GM13976 (cell line): Measurements from ENCODE around the gene CFAP54.
"Not testable (repeated sequence)": the region's sequence is repeated elsewhere in the genome, so short reads cannot be mapped to it uniquely, and the experiment has no call there.

Experiments
- DNase-seq: peaks from one replicate; pipeline ENCODE4 v3.0.0; 2012; ENCODE audit warnings: low spot score
- in situ Hi-C: fragments of 300-500 bp; cut with MboI; formaldehyde crosslinking; loops from one replicate; pipeline ENCODE4 v1.12.0; 2022; ENCODE audit warnings: low sequenced_read_pairs, mixed read lengths, inconsistent platforms; ENCODE audit not compliant: unreplicated experiment
- TF ChIP-seq, protein P1 (sequence below): IDR thresholded peaks from 2 replicates; pipeline ENCODE4 v1.5.1; 2012; ENCODE audit warnings: borderline replicate concordance, mild to moderate bottlenecking; ENCODE audit not compliant: insufficient read depth; ENCODE audit errors: extremely low read depth, missing control alignments, control extremely low read depth

The CFAP54 gene

DNA sequence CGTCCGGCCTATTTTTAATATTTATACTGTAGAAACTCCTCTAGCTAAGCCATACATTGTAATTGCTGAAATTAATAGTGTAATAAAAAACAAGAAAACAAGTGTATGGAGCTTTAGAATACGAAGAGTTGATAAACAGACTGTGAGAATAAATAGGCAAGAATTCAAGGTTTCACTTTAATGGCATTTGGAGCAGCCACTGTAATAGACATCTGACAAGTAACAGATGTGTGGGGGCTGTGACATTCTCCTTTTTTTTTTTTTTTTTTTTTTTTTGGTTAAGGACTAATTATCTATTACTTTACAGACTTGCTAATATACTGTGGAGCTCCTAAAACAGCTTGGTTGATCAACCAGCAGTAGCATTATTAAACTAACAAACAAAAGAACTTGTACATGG is 42.1 kb upstream of the CFAP54 start:
- in situ Hi-C loops: no loop called here
- no peak for DNase-seq
- TF ChIP-seq, protein P1, sequence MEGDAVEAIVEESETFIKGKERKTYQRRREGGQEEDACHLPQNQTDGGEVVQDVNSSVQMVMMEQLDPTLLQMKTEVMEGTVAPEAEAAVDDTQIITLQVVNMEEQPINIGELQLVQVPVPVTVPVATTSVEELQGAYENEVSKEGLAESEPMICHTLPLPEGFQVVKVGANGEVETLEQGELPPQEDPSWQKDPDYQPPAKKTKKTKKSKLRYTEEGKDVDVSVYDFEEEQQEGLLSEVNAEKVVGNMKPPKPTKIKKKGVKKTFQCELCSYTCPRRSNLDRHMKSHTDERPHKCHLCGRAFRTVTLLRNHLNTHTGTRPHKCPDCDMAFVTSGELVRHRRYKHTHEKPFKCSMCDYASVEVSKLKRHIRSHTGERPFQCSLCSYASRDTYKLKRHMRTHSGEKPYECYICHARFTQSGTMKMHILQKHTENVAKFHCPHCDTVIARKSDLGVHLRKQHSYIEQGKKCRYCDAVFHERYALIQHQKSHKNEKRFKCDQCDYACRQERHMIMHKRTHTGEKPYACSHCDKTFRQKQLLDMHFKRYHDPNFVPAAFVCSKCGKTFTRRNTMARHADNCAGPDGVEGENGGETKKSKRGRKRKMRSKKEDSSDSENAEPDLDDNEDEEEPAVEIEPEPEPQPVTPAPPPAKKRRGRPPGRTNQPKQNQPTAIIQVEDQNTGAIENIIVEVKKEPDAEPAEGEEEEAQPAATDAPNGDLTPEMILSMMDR: no peak

DNA sequence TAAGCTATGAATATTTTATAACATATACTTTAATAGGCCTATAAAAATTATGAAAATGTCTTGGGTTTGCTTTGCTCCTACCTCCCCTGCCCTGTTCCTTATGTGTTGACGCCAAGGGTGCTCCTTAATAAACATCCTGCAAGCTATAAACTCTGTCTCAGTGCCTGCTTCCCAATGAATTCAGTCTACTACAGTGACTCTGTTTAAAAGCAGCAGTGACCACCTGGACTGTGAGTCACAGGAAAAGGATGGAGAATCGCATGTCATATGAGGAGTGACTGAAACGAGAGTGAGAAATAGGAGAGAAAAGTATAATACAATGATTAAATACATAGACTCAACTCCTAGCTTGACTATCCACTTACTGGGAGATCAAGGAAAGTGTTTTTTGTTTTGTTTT is 41.1 kb upstream of the CFAP54 start:
- in situ Hi-C loops: no loop called here
- no peak for DNase-seq
- TF ChIP-seq, protein P1: no peak

DNA sequence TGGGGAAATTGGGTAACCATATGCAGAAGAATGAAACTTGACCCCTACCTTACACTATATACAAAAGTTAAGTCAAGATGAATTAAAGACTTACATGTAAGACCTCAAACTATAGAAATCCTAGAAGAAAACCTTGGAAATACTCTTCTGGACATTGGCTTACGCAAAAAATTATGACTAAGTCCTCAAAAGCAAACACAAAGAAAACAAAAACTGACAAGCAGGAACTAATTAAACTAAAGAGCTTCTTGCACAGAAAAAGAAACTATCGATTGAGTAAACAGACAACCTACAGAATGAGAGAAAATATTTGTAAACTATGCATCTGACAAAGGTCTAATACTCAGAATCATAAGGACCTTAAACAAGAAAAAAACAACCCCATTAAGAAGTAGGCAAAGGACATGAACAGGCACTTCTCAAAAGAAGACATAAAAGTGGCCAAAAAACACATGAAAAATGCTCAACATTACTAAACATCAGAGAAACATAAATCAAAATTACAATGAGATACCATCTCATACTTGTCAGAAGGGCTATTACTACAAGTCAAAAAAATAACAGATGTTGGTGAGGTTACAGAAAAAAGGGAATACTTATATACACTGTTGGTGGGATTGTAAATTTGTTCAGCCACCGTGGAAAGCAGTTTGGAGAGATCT is 37.0 kb upstream of the CFAP54 start:
- TF ChIP-seq, protein P1: no peak
- no peak for DNase-seq
- in situ Hi-C loops: no loop called here

DNA sequence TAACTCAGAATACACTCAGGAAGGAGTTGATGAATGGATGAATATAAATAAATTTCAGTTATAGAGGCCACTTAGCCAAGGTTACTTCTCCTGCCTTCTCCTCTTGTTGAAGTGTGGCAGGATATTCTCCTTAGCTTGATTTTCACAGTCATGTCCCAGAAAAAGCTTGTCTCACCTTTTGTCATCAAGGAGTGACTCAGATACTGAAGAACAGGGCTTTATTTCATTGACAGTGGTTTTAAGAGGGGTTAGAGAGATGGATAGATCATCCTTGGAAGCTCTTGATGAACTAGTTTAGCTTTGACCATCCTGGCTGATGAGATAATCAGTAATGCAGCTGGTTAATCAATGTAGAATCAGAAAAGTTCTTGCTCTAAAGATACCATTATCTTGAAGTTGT is 35.0 kb upstream of the CFAP54 start:
- in situ Hi-C loops: no loop called here
- TF ChIP-seq, protein P1: no peak
- DNase-seq: no peak

DNA sequence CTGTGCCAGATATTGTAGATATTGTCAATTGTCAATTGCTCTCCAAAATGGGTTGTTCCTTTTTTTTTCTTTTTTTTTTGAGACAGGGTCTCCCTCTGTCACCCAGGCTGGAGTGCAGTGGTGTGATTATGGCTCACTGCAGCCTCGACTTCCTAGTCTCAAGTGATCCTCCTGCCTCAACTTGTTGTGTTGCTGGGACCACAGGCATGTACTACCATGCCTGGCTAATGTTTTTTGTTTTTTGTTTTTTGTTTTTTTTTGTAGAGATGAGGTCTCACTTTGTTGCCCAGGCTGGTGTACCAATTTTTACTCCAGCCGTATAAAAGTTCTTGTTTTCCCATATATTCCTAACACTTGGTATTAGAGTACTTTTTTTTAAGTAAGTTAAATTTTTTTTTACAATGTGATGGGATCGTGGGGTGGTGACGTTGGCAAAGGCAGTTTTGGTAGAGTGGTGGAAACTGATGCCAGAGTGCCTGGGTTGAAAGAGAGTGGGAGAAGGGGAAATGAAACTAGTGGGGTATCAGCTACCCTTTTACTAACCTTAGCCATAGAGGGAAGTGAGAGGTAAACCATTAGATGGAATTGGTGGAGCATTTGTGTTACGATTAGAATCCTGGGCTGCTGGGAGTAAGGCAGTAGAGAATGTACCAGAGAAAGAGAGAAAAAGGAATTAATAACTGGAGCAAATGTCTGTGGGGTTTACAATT is 33.0 kb upstream of the CFAP54 start:
- DNase-seq: peak; percentile 33
- TF ChIP-seq, protein P1: no peak
- in situ Hi-C loops: no loop called here

DNA sequence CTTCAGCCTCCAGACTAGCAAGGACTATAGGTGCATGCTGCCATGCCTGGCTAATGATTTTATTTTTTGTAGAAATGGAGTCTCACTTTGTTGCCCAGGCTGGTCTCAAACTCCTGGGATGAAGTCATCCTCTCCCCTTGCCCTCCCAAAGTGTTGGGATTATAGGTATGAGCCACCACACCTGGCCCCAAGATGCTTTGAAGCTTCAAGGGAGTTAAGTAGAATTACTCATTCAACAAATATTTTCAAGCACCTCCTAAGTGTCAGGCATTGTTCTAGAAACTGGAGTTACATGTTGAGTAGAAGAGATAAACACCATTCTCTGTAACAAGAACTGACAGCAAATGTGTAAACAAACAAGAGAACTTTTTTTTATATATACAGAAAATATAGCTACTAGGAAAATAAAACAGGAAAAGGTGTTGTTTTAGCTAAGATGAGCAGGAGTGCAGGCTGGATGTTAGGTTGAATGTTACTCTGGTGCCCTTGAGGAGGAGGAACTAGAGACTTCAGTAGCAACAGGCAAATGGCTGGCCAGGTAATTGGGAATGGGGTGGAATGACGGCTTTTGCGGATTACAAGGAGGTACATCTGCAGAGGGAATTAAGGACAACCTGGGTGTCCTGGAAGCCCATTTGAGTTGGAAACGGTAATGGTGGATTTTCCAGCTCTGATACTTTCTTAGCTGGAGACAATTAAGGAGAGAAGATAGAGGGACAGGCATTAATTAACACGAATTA is 32.0 kb upstream of the CFAP54 start:
- DNase-seq: no peak
- in situ Hi-C loops: no loop called here
- TF ChIP-seq, protein P1: no peak

DNA sequence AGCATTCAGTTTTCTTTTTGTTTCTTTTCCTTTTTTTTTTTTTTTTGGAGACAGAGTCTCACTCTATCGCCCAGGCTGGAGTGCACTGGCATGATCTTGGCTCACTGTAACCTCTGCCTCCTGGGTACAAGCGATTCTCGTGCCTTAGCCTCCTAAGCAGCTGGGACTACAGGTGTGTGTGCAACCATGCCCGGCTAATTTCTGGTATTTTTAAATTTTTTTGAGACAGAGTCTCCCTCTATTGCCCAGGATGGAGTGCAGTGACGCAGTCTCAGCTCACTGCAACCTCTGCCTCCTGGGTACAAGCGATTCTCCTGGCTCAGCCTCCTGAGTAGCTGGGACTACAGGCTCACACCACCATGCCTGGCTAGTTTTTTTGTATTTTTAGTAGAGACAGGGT is 30.1 kb upstream of the CFAP54 start:
- in situ Hi-C loops, DNase-seq: not testable (repeated sequence)
